AG08396 (cell line): ENCODE results near the gene ZBTB44.

Source experiments
- DNase-seq: peaks from one replicate; pipeline ENCODE4 v3.0.0; 2012; ENCODE audit warnings: low spot score, mixed read lengths

The ZBTB44 gene

GRCh38 chr11:130215531-130216220 is 99.0 kb downstream of the ZBTB44 start:
- no peak for DNase-seq

- DNase-seq = no peak
These were observed 99.7 kb downstream of the ZBTB44 start for GRCh38 chr11:130214861-130215530.

- DNase-seq = no peak
These were observed 100.8 kb downstream of the ZBTB44 start for GRCh38 chr11:130213979-130214281.

- DNase-seq = peak; percentile 87
These were observed 101.4 kb downstream of the ZBTB44 start for GRCh38 chr11:130213143-130213978.

- peak; percentile 37 for DNase-seq
These were observed 102.2 kb downstream of the ZBTB44 start for GRCh38 chr11:130212431-130212961.

GRCh38 chr11:130211781-130212401 is 102.8 kb downstream of the ZBTB44 start:
- DNase-seq = peak; percentile 5

- peak; percentile 17 for DNase-seq
These were observed 103.6 kb downstream of the ZBTB44 start for GRCh38 chr11:130211144-130211543.

- peak; percentile 2 for DNase-seq
These were observed 104.5 kb downstream of the ZBTB44 start for GRCh38 chr11:130209954-130210854.

GRCh38 chr11:130209128-130209932 is 105.4 kb downstream of the ZBTB44 start:
- DNase-seq = peak; percentile 5

GRCh38 chr11:130208241-130209127 is 106.2 kb downstream of the ZBTB44 start:
- DNase-seq = peak; percentile 3

GRCh38 chr11:130206141-130206540 is 108.6 kb downstream of the ZBTB44 start:
- no peak for DNase-seq

- DNase-seq = no peak
These were observed 110.0 kb downstream of the ZBTB44 start for GRCh38 chr11:130204703-130205095.

- no peak for DNase-seq
These were observed 110.7 kb downstream of the ZBTB44 start for GRCh38 chr11:130203766-130204702.

GRCh38 chr11:130202818-130203689 is 111.7 kb downstream of the ZBTB44 start:
- DNase-seq = no peak

GRCh38 chr11:130202009-130202817 is 112.5 kb downstream of the ZBTB44 start:
- no peak for DNase-seq

- no peak for DNase-seq
These were observed 113.7 kb downstream of the ZBTB44 start for GRCh38 chr11:130201026-130201425.
